Gastrocnemius medialis (tissue), 4 donors: ENCODE data around the gene HEBP1.

Experiments
- POLR2A ChIP-seq, 2 donors: fragments of 450-650 bp; IDR thresholded peaks; one replicate each; pipeline ENCODE4 v1.6.1; 2017; ENCODE audit warnings: antibody characterized with exemption in 2 of 2, mild to moderate bottlenecking in 2 of 2, moderate library complexity in 2 of 2
- TF ChIP-seq, protein P1 (sequence below), 5 experiments: fragments of 450-650 bp in 3 of 5; fragments of 200-600 bp in 2 of 5; sonication (generic) in 2 of 5; IDR thresholded peaks in 4 of 5; conservative IDR thresholded peaks in 1 of 5; 1 replicate in 4 of 5; 2 replicates in 1 of 5; pipeline ENCODE4 v1.5.1; 2016 to 2019; ENCODE audit warnings: antibody characterized with exemption in 5 of 5, mild to moderate bottlenecking in 3 of 5, moderate library complexity in 3 of 5

GRCh38 chr12:12964255-12964654, 35.8 kb downstream of the HEBP1 start:
- no peak for TF ChIP-seq POLR2A (IDR thresholded peaks at IDR 0.05)
- TF ChIP-seq, protein P1, sequence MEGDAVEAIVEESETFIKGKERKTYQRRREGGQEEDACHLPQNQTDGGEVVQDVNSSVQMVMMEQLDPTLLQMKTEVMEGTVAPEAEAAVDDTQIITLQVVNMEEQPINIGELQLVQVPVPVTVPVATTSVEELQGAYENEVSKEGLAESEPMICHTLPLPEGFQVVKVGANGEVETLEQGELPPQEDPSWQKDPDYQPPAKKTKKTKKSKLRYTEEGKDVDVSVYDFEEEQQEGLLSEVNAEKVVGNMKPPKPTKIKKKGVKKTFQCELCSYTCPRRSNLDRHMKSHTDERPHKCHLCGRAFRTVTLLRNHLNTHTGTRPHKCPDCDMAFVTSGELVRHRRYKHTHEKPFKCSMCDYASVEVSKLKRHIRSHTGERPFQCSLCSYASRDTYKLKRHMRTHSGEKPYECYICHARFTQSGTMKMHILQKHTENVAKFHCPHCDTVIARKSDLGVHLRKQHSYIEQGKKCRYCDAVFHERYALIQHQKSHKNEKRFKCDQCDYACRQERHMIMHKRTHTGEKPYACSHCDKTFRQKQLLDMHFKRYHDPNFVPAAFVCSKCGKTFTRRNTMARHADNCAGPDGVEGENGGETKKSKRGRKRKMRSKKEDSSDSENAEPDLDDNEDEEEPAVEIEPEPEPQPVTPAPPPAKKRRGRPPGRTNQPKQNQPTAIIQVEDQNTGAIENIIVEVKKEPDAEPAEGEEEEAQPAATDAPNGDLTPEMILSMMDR (IDR thresholded peaks at IDR 0.05 in 4 of 5, conservative IDR thresholded peaks at IDR 0.05 in 1 of 5): no peak
